PFSK-1 (cell line): ENCODE data around the gene CD4.

Experiments
- FOXP2 ChIP-seq: optimal IDR thresholded peaks from 2 replicates; pipeline ENCODE3; 2011; ENCODE audit warnings: borderline replicate concordance, control low read depth, inconsistent platforms; ENCODE audit not compliant: insufficient read depth; ENCODE audit errors: extremely low read length, extremely low read depth
- SIN3A ChIP-seq: IDR thresholded peaks from 2 replicates; pipeline ENCODE4 v1.6.1; 2012; ENCODE audit warnings: mild to moderate bottlenecking, low read length, moderate library complexity, borderline replicate concordance; ENCODE audit not compliant: insufficient read depth
- TF ChIP-seq, protein P1 (sequence below), 2 experiments: IDR thresholded peaks; 2 replicates each; pipeline versions ENCODE4 v1.6.1 to v1.8.0; 2011 to 2012; ENCODE audit warnings: low read depth in 2 of 2, low read length in 2 of 2, control low read depth in 1 of 2, inconsistent platforms in 1 of 2, mild to moderate bottlenecking in 1 of 2, moderate library complexity in 1 of 2; ENCODE audit not compliant: insufficient read depth in 1 of 2

DNA sequence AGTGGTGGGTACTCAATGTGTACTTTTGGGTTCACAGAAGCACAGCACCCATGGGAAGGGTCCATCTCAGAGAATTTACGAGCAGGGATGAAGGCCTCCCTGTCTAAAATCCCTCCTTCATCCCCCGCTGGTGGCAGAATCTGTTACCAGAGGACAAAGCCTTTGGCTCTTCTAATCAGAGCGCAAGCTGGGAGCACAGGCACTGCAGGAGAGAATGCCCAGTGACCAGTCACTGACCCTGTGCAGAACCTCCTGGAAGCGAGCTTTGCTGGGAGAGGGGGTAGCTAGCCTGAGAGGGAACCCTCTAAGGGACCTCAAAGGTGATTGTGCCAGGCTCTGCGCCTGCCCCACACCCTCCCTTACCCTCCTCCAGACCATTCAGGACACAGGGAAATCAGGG is 30.8 kb downstream of the CD4 start:
- TF ChIP-seq SIN3A (no peak), FOXP2 (no peak)
- TF ChIP-seq, protein P1, sequence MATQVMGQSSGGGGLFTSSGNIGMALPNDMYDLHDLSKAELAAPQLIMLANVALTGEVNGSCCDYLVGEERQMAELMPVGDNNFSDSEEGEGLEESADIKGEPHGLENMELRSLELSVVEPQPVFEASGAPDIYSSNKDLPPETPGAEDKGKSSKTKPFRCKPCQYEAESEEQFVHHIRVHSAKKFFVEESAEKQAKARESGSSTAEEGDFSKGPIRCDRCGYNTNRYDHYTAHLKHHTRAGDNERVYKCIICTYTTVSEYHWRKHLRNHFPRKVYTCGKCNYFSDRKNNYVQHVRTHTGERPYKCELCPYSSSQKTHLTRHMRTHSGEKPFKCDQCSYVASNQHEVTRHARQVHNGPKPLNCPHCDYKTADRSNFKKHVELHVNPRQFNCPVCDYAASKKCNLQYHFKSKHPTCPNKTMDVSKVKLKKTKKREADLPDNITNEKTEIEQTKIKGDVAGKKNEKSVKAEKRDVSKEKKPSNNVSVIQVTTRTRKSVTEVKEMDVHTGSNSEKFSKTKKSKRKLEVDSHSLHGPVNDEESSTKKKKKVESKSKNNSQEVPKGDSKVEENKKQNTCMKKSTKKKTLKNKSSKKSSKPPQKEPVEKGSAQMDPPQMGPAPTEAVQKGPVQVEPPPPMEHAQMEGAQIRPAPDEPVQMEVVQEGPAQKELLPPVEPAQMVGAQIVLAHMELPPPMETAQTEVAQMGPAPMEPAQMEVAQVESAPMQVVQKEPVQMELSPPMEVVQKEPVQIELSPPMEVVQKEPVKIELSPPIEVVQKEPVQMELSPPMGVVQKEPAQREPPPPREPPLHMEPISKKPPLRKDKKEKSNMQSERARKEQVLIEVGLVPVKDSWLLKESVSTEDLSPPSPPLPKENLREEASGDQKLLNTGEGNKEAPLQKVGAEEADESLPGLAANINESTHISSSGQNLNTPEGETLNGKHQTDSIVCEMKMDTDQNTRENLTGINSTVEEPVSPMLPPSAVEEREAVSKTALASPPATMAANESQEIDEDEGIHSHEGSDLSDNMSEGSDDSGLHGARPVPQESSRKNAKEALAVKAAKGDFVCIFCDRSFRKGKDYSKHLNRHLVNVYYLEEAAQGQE (IDR thresholded peaks at IDR 0.05; ENCODE audit: insufficient read depth in 1 of 2, low read depth in 2 of 2, low read length in 2 of 2) = no peak
